ENCODE data around the gene METTL22. TPM values are rescaled to one million over a fixed set of nuclear protein-coding genes. Genes with fewer than 3 reads are reported as not detected.

The METTL22 gene
- total and polyA plus RNA-seq, 2 donors (not counting 3 experiments of a cell fraction or from before 2014, with no cell fraction given) = 42.0 to 52.6 TPM

- Histone ChIP-seq H3K9ac (replicated peaks; ENCODE audit: extremely low read depth, insufficient read depth, low read length) (no peak overlapping the region), H3K27me3 (ENCODE audit: control insufficient read depth in 2 of 2, insufficient read depth in 2 of 2, low read length in 2 of 2) (peaks cover 7 to 13% of the 10 kb centered on the region in 2 experiments), H3K4me3 (replicated peaks in 1 of 3; ENCODE audit: insufficient read depth in 1 of 3, low read depth in 1 of 3, low read length in 3 of 3) (no peak overlapping the region), H3K27ac (ENCODE audit: insufficient read depth, low read depth, low read length) (no peak overlapping the region), H2AFZ (ENCODE audit: low read depth, low read length) (no peak overlapping the region), H3K9me1 (replicated peaks; ENCODE audit: control insufficient read depth, extremely low read depth, insufficient read depth, low read length) (no peaks in the 10 kb centered on the region), H3K9me3 (replicated peaks; ENCODE audit: control insufficient read depth, insufficient read depth, low read length) (no peaks in the 10 kb centered on the region), H3K36me3 (ENCODE audit: control insufficient read depth in 2 of 2, extremely low read depth in 1 of 2, insufficient read depth in 2 of 2, low read length in 2 of 2) (no peaks in the 10 kb centered on the region), H4K20me1 (replicated peaks; ENCODE audit: control insufficient read depth, extremely low read depth, insufficient read depth, low read length) (no peaks in the 10 kb centered on the region), H3K79me2 (ENCODE audit: control insufficient read depth, insufficient read depth, low read length) (no peaks in the 10 kb centered on the region), H3K4me1 (ENCODE audit: control insufficient read depth, extremely low read depth, insufficient read depth, low read length) (no peaks in the 10 kb centered on the region), H3K4me2 (ENCODE audit: insufficient read depth, low read length) (no peak overlapping the region)
- BruUV-seq (replicated peaks) = no TSS peak
- ChIA-PET POLR2A (no interaction called here), CTCF (no interaction called here)
- intact Hi-C loops (cut with micrococcal nuclease) (no loop called here), dilution Hi-C loops (cut with MboI; ENCODE audit: extremely low pct_ligation_motif_present, low sequenced_read_pairs) (no loop called here)
- no peak for FAIRE-seq
- DNase-seq (ENCODE audit: low read depth, low spot score) = no peak
- TF ChIP-seq JUN (IDR thresholded peaks at IDR 0.05; ENCODE audit: borderline replicate concordance, insufficient read depth, insufficient read length, low read depth) = no peak
Observed at GRCh38 chr16:8594149-8594666, 27.3 kb upstream of the METTL22 start.

GRCh38 chr16:8595783-8596182 is 25.7 kb upstream of the METTL22 start:
- no peak for TF ChIP-seq GATA2 (IDR thresholded peaks at IDR 0.05; ENCODE audit: insufficient read depth, insufficient read length, low read depth, low read length)
- no peak for TF ChIP-seq FOS (IDR thresholded peaks at IDR 0.05; ENCODE audit: borderline replicate concordance, insufficient read depth, low read length)
- TF ChIP-seq POLR2AphosphoS5 (IDR thresholded peaks at IDR 0.05; ENCODE audit: insufficient read depth, low read depth, low read length) = no peak
- no peak for TF ChIP-seq POLR2A (IDR thresholded peaks at IDR 0.05; ENCODE audit: low read depth, low read length)
- no peak for TF ChIP-seq CTCF (IDR thresholded peaks at IDR 0.05; ENCODE audit: extremely low read depth in 1 of 2, insufficient read depth in 1 of 2, low read depth in 1 of 2, low read length in 2 of 2)
- no peak for TF ChIP-seq JUN (IDR thresholded peaks at IDR 0.05; ENCODE audit: borderline replicate concordance, insufficient read depth, insufficient read length, low read depth)
- TF ChIP-seq MAX (IDR thresholded peaks at IDR 0.05; ENCODE audit: insufficient read depth, insufficient read length) = no peak
- Histone ChIP-seq H4K20me1 (replicated peaks; ENCODE audit: control insufficient read depth, extremely low read depth, insufficient read depth, low read length) (no peaks in the 10 kb centered on the region), H3K4me1 (ENCODE audit: control insufficient read depth, extremely low read depth, insufficient read depth, low read length) (no peaks in the 10 kb centered on the region), H3K9me3 (replicated peaks; ENCODE audit: control insufficient read depth, insufficient read depth, low read length) (no peaks in the 10 kb centered on the region), H3K27ac (ENCODE audit: insufficient read depth, low read depth, low read length) (no peak overlapping the region), H2AFZ (ENCODE audit: low read depth, low read length) (no peak overlapping the region), H3K9me1 (replicated peaks; ENCODE audit: control insufficient read depth, extremely low read depth, insufficient read depth, low read length) (no peaks in the 10 kb centered on the region), H3K36me3 (ENCODE audit: control insufficient read depth in 2 of 2, extremely low read depth in 1 of 2, insufficient read depth in 2 of 2, low read length in 2 of 2) (no peaks in the 10 kb centered on the region), H3K79me2 (ENCODE audit: control insufficient read depth, insufficient read depth, low read length) (no peaks in the 10 kb centered on the region), H3K4me3 (replicated peaks in 1 of 3; ENCODE audit: insufficient read depth in 1 of 3, low read depth in 1 of 3, low read length in 3 of 3) (no peak overlapping the region), H3K9ac (replicated peaks; ENCODE audit: extremely low read depth, insufficient read depth, low read length) (no peak overlapping the region), H3K4me2 (ENCODE audit: insufficient read depth, low read length) (no peak overlapping the region), H3K27me3 (ENCODE audit: control insufficient read depth in 2 of 2, insufficient read depth in 2 of 2, low read length in 2 of 2) (no peaks in the 10 kb centered on the region)
- DNase-seq (ENCODE audit: low read depth, low spot score) = no peak
- no peak for FAIRE-seq
- dilution Hi-C loops (cut with MboI; ENCODE audit: extremely low pct_ligation_motif_present, low sequenced_read_pairs) (no loop called here), intact Hi-C loops (cut with micrococcal nuclease) (no loop called here)
- no TSS peak for BruUV-seq (replicated peaks)
- POLR2A ChIA-PET = no interaction called here
- CTCF ChIA-PET = no interaction called here
